Kidney epithelial cell (primary cell): ENCODE measurements around the gene LOC128125822. TPM values are rescaled to one million over a fixed set of nuclear protein-coding genes. Genes with fewer than 3 reads are reported as not detected.

ENCODE experiments used
- DNase-seq: peaks from one replicate; pipeline ENCODE4 v3.0.0-alpha.2; 2010; ENCODE audit warnings: low read depth
- H3K27me3 ChIP-seq: 2 replicates; pipeline ENCODE4 v1.6.0; 2011; ENCODE audit warnings: low read length; ENCODE audit not compliant: control insufficient read depth, insufficient read depth
- H3K36me3 ChIP-seq: 2 replicates; pipeline ENCODE4 v1.5.1; 2011; ENCODE audit warnings: low read length; ENCODE audit not compliant: control insufficient read depth, insufficient read depth
- H3K4me3 ChIP-seq: 2 replicates; pipeline ENCODE4 v1.5.1; 2011; ENCODE audit warnings: low read depth, mild to moderate bottlenecking, control low read depth, low read length
- total RNA-seq: library from RNA; depleted of rRNA; stranded (reverse); fragments of >200 nt; gene quantifications from 2 replicates; pipeline ENCODE4 v1.2.3, GENCODE V29; 2015
- TF ChIP-seq, protein P1 (sequence below): IDR thresholded peaks from 2 replicates; pipeline ENCODE4 v1.5.1; 2011; ENCODE audit warnings: mild to moderate bottlenecking, moderate library complexity, low read length, control low read depth, inconsistent platforms; ENCODE audit not compliant: insufficient read depth, poor library complexity, severe bottlenecking

LOC128125822 gene

DNA sequence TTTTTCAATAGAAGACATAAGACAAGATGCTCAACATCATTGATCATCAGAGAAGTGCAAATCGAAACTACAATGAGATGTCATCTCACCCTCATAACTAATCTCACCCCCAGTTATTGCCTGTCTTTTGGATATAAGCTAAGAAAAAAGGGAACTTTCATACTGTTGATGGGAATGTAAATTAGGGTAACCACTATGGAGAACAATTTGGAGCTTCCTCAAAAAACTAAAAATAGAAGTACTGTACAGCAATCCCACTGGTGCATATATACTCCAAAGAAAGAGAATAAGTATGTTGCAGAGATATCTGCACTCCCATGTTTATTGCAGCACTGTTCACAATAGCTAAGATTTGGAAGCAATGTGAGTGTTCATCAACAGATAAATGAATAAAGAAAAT, 37.0 kb downstream of the LOC128125822 start:
- Histone ChIP-seq H3K27me3 (no peaks in the 10 kb centered on the region), H3K36me3 (no peaks in the 10 kb centered on the region), H3K4me3 (no peak overlapping the region)
- TF ChIP-seq, protein P1, sequence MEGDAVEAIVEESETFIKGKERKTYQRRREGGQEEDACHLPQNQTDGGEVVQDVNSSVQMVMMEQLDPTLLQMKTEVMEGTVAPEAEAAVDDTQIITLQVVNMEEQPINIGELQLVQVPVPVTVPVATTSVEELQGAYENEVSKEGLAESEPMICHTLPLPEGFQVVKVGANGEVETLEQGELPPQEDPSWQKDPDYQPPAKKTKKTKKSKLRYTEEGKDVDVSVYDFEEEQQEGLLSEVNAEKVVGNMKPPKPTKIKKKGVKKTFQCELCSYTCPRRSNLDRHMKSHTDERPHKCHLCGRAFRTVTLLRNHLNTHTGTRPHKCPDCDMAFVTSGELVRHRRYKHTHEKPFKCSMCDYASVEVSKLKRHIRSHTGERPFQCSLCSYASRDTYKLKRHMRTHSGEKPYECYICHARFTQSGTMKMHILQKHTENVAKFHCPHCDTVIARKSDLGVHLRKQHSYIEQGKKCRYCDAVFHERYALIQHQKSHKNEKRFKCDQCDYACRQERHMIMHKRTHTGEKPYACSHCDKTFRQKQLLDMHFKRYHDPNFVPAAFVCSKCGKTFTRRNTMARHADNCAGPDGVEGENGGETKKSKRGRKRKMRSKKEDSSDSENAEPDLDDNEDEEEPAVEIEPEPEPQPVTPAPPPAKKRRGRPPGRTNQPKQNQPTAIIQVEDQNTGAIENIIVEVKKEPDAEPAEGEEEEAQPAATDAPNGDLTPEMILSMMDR, result no peak
- DNase-seq, result no peak

DNA sequence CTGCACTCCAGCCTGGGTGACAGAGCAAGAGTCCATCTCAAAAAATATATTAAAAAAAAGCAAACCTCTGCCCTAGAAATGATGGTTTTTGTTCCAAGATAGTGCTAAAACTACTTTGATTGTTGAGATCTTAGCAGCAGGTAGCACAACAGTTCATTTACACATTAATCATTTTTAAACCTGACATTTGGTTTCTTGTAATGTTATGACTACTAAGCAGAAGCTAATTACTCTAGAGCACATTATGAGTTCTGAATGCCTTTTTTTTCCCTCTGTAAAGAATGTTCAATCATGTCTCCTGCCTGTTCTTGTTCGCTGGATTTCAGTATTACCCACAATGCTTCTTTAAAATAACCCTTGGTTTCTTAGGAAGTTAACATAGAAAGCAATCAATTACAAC, 38.7 kb downstream of the LOC128125822 start:
- H3K36me3 ChIP-seq, result no peaks in the 10 kb centered on the region
- DNase-seq, result no peak
- no peak overlapping the region for H3K4me3 ChIP-seq
- no peaks in the 10 kb centered on the region for H3K27me3 ChIP-seq
- TF ChIP-seq, protein P1, result no peak

DNA sequence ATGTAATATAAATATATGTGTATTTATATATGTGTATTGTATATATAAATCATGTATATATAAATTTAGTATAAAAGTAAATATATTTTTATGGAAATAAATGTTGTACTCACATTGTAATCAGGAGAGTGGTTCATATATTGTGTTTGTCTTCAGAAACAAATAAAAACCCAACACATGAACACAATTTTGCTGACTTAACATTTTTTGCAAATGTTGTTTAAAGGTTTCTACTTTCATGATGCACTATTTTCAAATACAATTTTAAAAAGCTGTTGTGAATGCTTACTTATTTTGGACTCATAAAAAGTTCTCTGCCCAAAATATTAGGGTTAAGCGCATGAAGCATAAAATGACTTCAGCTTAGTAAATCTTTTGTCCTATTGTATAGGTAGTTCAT, 39.3 kb downstream of the LOC128125822 start:
- TF ChIP-seq, protein P1, result no peak
- Histone ChIP-seq H3K27me3 (no peaks in the 10 kb centered on the region), H3K36me3 (no peaks in the 10 kb centered on the region), H3K4me3 (no peak overlapping the region)
- DNase-seq, result no peak

DNA sequence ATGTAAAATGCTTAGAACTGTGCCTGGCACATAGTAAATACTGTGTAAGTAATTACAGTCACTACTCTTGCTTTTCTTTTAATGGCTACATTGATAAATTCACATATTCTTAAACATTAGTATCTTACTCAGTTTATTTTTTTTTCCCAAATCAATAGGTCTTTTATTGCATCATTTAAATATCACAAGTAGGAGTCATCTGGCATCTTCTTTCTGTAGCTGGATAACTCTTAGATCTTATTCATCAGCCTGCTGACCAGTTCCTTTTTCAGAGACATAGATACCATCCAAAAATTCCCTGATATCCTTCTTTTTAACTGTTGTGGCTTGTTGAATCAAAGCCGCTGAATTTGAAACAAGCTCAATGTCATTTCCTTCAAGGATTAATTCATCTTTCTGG, 43.3 kb downstream of the LOC128125822 start:
- Histone ChIP-seq H3K36me3 (no peaks in the 10 kb centered on the region), H3K27me3 (no peaks in the 10 kb centered on the region), H3K4me3 (no peak overlapping the region)
- DNase-seq, result no peak
- TF ChIP-seq, protein P1, result no peak

Other genes with a start within 250 kb of the LOC128125822 start
- 44.2 and 48.4 TPM in 2 replicates for gene PTP4A1, start within 50 bp of the LOC128125822 start, total RNA-seq
- 37.2 and 45.7 TPM in 2 replicates for gene PHF3, start 63.3 kb downstream of the LOC128125822 start, total RNA-seq